ENCODE results near the gene MICA. TPM values are rescaled to one million over a fixed set of nuclear protein-coding genes. Genes with fewer than 3 reads are reported as not detected.
"Not testable (repeated sequence)": the region's sequence is repeated elsewhere in the genome, so short reads cannot be mapped to it uniquely, and the experiment has no call there.

Gene MICA
- total RNA-seq, 2 experiments from 2014 or later: 10.5 to 11.3 TPM

DNA sequence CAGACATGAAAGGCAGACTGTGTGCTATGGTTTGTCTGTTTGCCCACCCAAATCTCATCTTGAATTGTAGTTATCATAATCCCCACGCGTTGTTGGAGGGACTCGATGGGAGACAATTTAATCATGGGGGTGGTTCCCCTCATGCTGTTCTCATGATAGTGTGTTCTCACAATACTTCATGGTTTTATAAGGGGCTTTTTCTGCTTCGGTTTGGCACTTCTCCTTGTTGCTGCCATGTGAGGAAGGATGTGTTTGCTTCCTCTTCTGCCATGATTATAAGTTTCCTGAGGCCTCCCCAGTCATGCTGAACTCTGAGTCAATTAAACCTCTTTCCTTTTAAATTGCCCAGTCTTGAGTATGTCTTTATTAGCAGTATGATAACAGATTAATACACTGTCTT lies 47.4 kb downstream of the MICA start:
- H3K27ac Mint-ChIP-seq: no peak overlapping the region

GRCh38 chr6:31452859-31453258 lies 49.5 kb downstream of the MICA start:
- no peak for DNase-seq
- Mint-ChIP-seq H3K36me3 (peaks cover 5% of the 10 kb centered on the region), H3K4me3 (no peak overlapping the region), H3K27me3 (peaks cover 6% of the 10 kb centered on the region), H3K27ac (no peak overlapping the region), H3K4me1 (no peaks in the 10 kb centered on the region), H3K9me3 (peaks cover 5% of the 10 kb centered on the region)

More for the DNA sequence above, 47.4 kb downstream of the MICA start:
- Mint-ChIP-seq H3K27me3 (peaks cover 12% of the 10 kb centered on the region), H3K9me3 (peaks cover 5% of the 10 kb centered on the region), H3K4me1 (no peaks in the 10 kb centered on the region), H3K36me3 (peaks cover 5% of the 10 kb centered on the region), H3K4me3 (no peak overlapping the region)
- no peak for DNase-seq

GRCh38 chr6:31453259-31453658 lies 49.9 kb downstream of the MICA start:
- Mint-ChIP-seq H3K27me3 (peaks cover 6% of the 10 kb centered on the region), H3K27ac (no peak overlapping the region), H3K36me3 (peaks cover 5% of the 10 kb centered on the region), H3K4me3 (no peak overlapping the region), H3K9me3 (peaks cover 5% of the 10 kb centered on the region), H3K4me1 (no peaks in the 10 kb centered on the region)
- no peak for DNase-seq

DNA sequence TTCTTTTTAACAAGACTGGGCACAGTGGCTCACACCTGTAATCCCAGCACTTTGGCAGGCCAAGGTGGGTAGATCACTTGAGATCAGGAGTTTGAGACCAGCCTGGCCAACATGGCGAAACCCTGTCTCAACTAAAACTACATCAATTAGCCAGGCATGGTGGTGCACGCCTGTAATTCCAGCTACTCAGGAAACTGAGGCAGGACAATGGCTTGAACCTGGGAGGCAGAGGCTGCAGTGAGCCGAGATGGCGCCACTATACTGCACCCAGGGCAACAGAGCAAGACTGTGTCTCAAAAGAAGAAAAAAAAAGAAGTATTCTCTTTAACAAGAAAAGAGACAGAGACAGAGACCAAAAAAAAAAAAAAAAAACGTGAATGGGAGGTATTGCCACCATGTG lies 56.5 kb downstream of the MICA start:
- DNase-seq, H3K4me3 Mint-ChIP-seq, H3K27me3 Mint-ChIP-seq, H3K9me3 Mint-ChIP-seq, H3K27ac Mint-ChIP-seq: not testable (repeated sequence)
- Mint-ChIP-seq H3K36me3 (peaks cover 19% of the 10 kb centered on the region), H3K4me1 (peaks cover 19% of the 10 kb centered on the region)

- H3K4me1 Mint-ChIP-seq: peaks cover 25% of the 10 kb centered on the region
- H3K27ac Mint-ChIP-seq: no peak overlapping the region
- H3K9me3 Mint-ChIP-seq: no peaks in the 10 kb centered on the region
- no peak overlapping the region for H3K4me3 Mint-ChIP-seq
- H3K27me3 Mint-ChIP-seq: no peaks in the 10 kb centered on the region
- no peak for DNase-seq
- peaks cover 26% of the 10 kb centered on the region for H3K36me3 Mint-ChIP-seq
These were observed 57.1 kb downstream of the MICA start for GRCh38 chr6:31460361-31461025.

- H3K4me1 Mint-ChIP-seq: peaks cover 43% of the 10 kb centered on the region
These were observed 58.9 kb downstream of the MICA start for GRCh38 chr6:31462026-31462963.

GRCh38 chr6:31462964-31463870 lies 59.8 kb downstream of the MICA start:
- H3K36me3 Mint-ChIP-seq: peaks cover 42% of the 10 kb centered on the region
- peak overlapping the region; percentile 99 for H3K4me3 Mint-ChIP-seq
- no peaks in the 10 kb centered on the region for H3K9me3 Mint-ChIP-seq
- peak overlapping the region; percentile 98 for H3K27ac Mint-ChIP-seq
- DNase-seq: peak; percentile 86
- H3K4me1 Mint-ChIP-seq: peaks cover 51% of the 10 kb centered on the region
- no peaks in the 10 kb centered on the region for H3K27me3 Mint-ChIP-seq

More at GRCh38 chr6:31462026-31462963, 58.9 kb downstream of the MICA start:
- Mint-ChIP-seq H3K27me3 (no peaks in the 10 kb centered on the region), H3K9me3 (no peaks in the 10 kb centered on the region), H3K4me3 (peak overlapping the region; percentile 99), H3K27ac (peak overlapping the region; percentile 98), H3K36me3 (peaks cover 35% of the 10 kb centered on the region)
- DNase-seq: no peak

GRCh38 chr6:31464252-31465184 lies 61.1 kb downstream of the MICA start:
- H3K4me3 Mint-ChIP-seq: peak overlapping the region; percentile 99
- H3K9me3 Mint-ChIP-seq: no peaks in the 10 kb centered on the region
- no peaks in the 10 kb centered on the region for H3K27me3 Mint-ChIP-seq
- no peak for DNase-seq
- H3K27ac Mint-ChIP-seq: peak overlapping the region; percentile 98
- peaks cover 45% of the 10 kb centered on the region for H3K36me3 Mint-ChIP-seq
- peaks cover 63% of the 10 kb centered on the region for H3K4me1 Mint-ChIP-seq

Other genes with a start within 250 kb of the MICA start
- gene CCHCR1, start 245.8 kb upstream of the MICA start, total RNA-seq: 10 to 100 TPM; 43.0 to 46.6 TPM
- gene TCF19, start 245.0 kb upstream of the MICA start, total RNA-seq: 10 to 100 TPM; 86.1 to 89.8 TPM
- gene POU5F1, start 232.9 kb upstream of the MICA start, total RNA-seq: not detected
- gene HLA-C, start 131.5 kb upstream of the MICA start, total RNA-seq: 100 to 1,000 TPM; 736 to 755 TPM
- 1,000 to 10,000 TPM; 2,753 to 2,773 TPM for gene HLA-B, start 46.4 kb upstream of the MICA start, total RNA-seq
- 10 to 100 TPM; 17.7 to 18.5 TPM for gene MICB, start 94.5 kb downstream of the MICA start, total RNA-seq
- not detected for gene MCCD1, start 125.4 kb downstream of the MICA start, total RNA-seq
- 100 to 1,000 TPM; 570 to 580 TPM for gene DDX39B, start 138.4 kb downstream of the MICA start, total RNA-seq
- 1 to 10 TPM; 1.0 to 1.5 TPM for gene ATP6V1G2, start 143.0 kb downstream of the MICA start, total RNA-seq
- 10 to 100 TPM; 10.6 TPM for gene NFKBIL1, start 144.0 kb downstream of the MICA start, total RNA-seq
- 100 to 1,000 TPM; 328 to 335 TPM for gene LTA, start 168.7 kb downstream of the MICA start, total RNA-seq
- gene TNF, start 172.0 kb downstream of the MICA start, total RNA-seq: 100 to 1,000 TPM; 114 to 115 TPM
- gene LTB, start 178.8 kb downstream of the MICA start, total RNA-seq: 100 to 1,000 TPM; 273 TPM
- 10 to 100 TPM; 29.1 TPM for gene LST1, start 182.7 kb downstream of the MICA start, total RNA-seq
- gene NCR3, start 189.4 kb downstream of the MICA start, total RNA-seq: 10 to 100 TPM; 28.7 to 31.2 TPM
- gene AIF1, start 211.6 kb downstream of the MICA start, total RNA-seq: 100 to 1,000 TPM; 150 to 157 TPM
- gene PRRC2A, start 217.1 kb downstream of the MICA start, total RNA-seq: 100 to 1,000 TPM; 244 to 252 TPM
- 100 to 1,000 TPM; 244 to 246 TPM for gene BAG6, start 249.1 kb downstream of the MICA start, total RNA-seq